GM23338 (cell line): ENCODE data around the gene KIF19.

ENCODE experiments used
- EZH2phosphoT487 ChIP-seq: fragments of 200-600 bp; sonication (generic); IDR thresholded peaks from one replicate; pipeline ENCODE4 v1.8.1; 2018; ENCODE audit warnings: antibody characterized with exemption; ENCODE audit not compliant: unreplicated experiment
- JUNB ChIP-seq: IDR thresholded peaks from one replicate; pipeline ENCODE4 v1.6.1; 2016; ENCODE audit warnings: antibody characterized with exemption; ENCODE audit not compliant: unreplicated experiment
- POLR2AphosphoS5 ChIP-seq: IDR thresholded peaks from 2 replicates; pipeline ENCODE4 v1.6.1; 2016; ENCODE audit warnings: antibody characterized with exemption, low read depth
- TF ChIP-seq, protein P1 (sequence below), 2 experiments: fragments of 200-600 bp in 1 of 2; sonication (generic) in 1 of 2; conservative IDR thresholded peaks; 2 replicates each; pipeline versions ENCODE4 v1.5.1 to v1.6.1; 2016 to 2017; ENCODE audit warnings: antibody characterized with exemption in 2 of 2, low read depth in 2 of 2, mild to moderate bottlenecking in 2 of 2, moderate library complexity in 1 of 2
- TF ChIP-seq, protein P2 (sequence below): IDR thresholded peaks from 2 replicates; pipeline ENCODE4 v1.6.1; 2016; ENCODE audit warnings: antibody characterized with exemption

DNA sequence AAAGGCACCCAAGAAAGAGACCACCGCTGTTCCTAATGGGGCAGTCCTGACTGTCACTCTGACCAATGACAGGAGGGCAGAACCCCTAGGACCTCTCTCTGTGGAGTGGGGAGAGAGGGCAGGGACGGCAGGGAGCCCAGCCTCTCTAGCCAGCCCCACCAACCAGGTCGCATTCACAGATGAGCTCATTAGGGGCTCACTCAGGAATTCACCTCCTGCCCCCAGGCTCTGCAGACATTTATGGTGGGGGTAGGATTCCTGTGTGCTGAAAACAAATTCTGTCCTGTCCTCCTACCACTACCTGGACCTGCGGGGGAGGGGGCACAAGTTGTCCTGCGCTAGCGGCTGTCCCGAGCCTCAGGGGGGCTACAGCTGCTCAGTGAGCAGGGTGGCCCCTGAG lies 78.2 kb downstream of the KIF19 start:
- TF ChIP-seq, protein P1, sequence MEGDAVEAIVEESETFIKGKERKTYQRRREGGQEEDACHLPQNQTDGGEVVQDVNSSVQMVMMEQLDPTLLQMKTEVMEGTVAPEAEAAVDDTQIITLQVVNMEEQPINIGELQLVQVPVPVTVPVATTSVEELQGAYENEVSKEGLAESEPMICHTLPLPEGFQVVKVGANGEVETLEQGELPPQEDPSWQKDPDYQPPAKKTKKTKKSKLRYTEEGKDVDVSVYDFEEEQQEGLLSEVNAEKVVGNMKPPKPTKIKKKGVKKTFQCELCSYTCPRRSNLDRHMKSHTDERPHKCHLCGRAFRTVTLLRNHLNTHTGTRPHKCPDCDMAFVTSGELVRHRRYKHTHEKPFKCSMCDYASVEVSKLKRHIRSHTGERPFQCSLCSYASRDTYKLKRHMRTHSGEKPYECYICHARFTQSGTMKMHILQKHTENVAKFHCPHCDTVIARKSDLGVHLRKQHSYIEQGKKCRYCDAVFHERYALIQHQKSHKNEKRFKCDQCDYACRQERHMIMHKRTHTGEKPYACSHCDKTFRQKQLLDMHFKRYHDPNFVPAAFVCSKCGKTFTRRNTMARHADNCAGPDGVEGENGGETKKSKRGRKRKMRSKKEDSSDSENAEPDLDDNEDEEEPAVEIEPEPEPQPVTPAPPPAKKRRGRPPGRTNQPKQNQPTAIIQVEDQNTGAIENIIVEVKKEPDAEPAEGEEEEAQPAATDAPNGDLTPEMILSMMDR (conservative IDR thresholded peaks at IDR 0.05; ENCODE audit: low read depth in 2 of 2): no peak
- TF ChIP-seq POLR2AphosphoS5: no peak
- TF ChIP-seq EZH2phosphoT487: no peak
- no peak for TF ChIP-seq JUNB
- TF ChIP-seq, protein P2, sequence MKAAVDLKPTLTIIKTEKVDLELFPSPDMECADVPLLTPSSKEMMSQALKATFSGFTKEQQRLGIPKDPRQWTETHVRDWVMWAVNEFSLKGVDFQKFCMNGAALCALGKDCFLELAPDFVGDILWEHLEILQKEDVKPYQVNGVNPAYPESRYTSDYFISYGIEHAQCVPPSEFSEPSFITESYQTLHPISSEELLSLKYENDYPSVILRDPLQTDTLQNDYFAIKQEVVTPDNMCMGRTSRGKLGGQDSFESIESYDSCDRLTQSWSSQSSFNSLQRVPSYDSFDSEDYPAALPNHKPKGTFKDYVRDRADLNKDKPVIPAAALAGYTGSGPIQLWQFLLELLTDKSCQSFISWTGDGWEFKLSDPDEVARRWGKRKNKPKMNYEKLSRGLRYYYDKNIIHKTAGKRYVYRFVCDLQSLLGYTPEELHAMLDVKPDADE: no peak
